A673 (cell line): ENCODE measurements around the gene OLA1.

ENCODE experiments used
- EZH2 ChIP-seq: fragments of 200-600 bp; sonication (generic); IDR thresholded peaks from 2 replicates; pipeline ENCODE4 v1.6.1; 2017; ENCODE audit warnings: borderline replicate concordance, low read depth, mild to moderate bottlenecking, mixed read lengths, antibody characterized with exemption, low read length; ENCODE audit not compliant: poor library complexity, severe bottlenecking
- TF ChIP-seq, protein P1 (sequence below): fragments of 300-800, 200-600 bp; sonication (generic); conservative IDR thresholded peaks from 2 replicates; pipeline ENCODE4 v1.5.1; 2017; ENCODE audit warnings: low read depth, mild to moderate bottlenecking, antibody characterized with exemption, low read length, moderate library complexity, mixed read lengths

- TF ChIP-seq, protein P1, sequence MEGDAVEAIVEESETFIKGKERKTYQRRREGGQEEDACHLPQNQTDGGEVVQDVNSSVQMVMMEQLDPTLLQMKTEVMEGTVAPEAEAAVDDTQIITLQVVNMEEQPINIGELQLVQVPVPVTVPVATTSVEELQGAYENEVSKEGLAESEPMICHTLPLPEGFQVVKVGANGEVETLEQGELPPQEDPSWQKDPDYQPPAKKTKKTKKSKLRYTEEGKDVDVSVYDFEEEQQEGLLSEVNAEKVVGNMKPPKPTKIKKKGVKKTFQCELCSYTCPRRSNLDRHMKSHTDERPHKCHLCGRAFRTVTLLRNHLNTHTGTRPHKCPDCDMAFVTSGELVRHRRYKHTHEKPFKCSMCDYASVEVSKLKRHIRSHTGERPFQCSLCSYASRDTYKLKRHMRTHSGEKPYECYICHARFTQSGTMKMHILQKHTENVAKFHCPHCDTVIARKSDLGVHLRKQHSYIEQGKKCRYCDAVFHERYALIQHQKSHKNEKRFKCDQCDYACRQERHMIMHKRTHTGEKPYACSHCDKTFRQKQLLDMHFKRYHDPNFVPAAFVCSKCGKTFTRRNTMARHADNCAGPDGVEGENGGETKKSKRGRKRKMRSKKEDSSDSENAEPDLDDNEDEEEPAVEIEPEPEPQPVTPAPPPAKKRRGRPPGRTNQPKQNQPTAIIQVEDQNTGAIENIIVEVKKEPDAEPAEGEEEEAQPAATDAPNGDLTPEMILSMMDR: no peak
- no peak for TF ChIP-seq EZH2
These were observed 33.4 kb upstream of the OLA1 start for GRCh38 chr2:174281736-174282135.
